PC-9 (cell line): Measurements from ENCODE around the gene MIEF1. TPM values are rescaled to one million over a fixed set of nuclear protein-coding genes. Genes with fewer than 3 reads are reported as not detected.

Experiments used
- BruUV-seq: library from RNA; stranded (reverse); fragments of 400-500 nt; replicated peaks from 2 replicates; lab custom pipeline; 2021; lab: Mats Ljungman, UMichigan
- CTCF ChIA-PET: fragments of 300-600 bp; sonication (Branson Sonifier 250); formaldehyde crosslinking; loops from one replicate; lab custom pipeline; 2022; ENCODE audit warnings: antibody characterized with exemption; lab: Charles Lee
- POLR2A ChIA-PET: fragments of 300-600 bp; sonication (Branson Sonifier 250); formaldehyde crosslinking; loops from one replicate; lab custom pipeline; 2022; ENCODE audit warnings: antibody characterized with exemption; ENCODE audit not compliant: unreplicated experiment; lab: Charles Lee
- DNase-seq, 2 experiments: peaks; one replicate each; pipeline versions ENCODE4 v3.0.0 to v3.0.0-alpha.2; 2015 to 2022; ENCODE audit warnings: mixed read lengths in 1 of 2
- H2AFZ ChIP-seq: fragments of 200-600 bp; sonication (generic); 2 replicates; pipeline ENCODE4 v1.8.1; 2017; ENCODE audit warnings: antibody characterized with exemption
- H3F3A ChIP-seq: fragments of 200-600 bp; sonication (generic); 2 replicates; pipeline ENCODE4 v1.8.1; 2017; ENCODE audit warnings: antibody characterized with exemption, mild to moderate bottlenecking, low read depth; ENCODE audit not compliant: insufficient read depth
- H3K27ac ChIP-seq: fragments of 200-600 bp; sonication (generic); 2 replicates; pipeline ENCODE4 v1.6.1; 2016; ENCODE audit warnings: mixed run types
- H3K27me3 ChIP-seq: fragments of 200-600 bp; sonication (generic); 2 replicates; pipeline ENCODE4 v1.6.1; 2016; ENCODE audit warnings: low read depth, mixed run types; ENCODE audit not compliant: insufficient read depth
- H3K36me3 ChIP-seq: fragments of 200-600 bp; sonication (generic); 2 replicates; pipeline ENCODE4 v1.6.1; 2016; ENCODE audit warnings: low read depth, mixed run types
- H3K4me1 ChIP-seq: fragments of 200-600 bp; sonication (generic); replicated peaks from 2 replicates; pipeline ENCODE4 v1.6.1; 2016; ENCODE audit warnings: mixed run types; ENCODE audit not compliant: insufficient read depth
- H3K4me2 ChIP-seq: fragments of 200-600 bp; sonication (generic); 2 replicates; pipeline ENCODE4 v1.6.1; 2017; ENCODE audit warnings: mixed run types
- H3K4me3 ChIP-seq: fragments of 200-600 bp; sonication (generic); 2 replicates; pipeline ENCODE4 v1.6.1; 2016; ENCODE audit warnings: mixed run types
- H3K79me2 ChIP-seq: fragments of 200-600 bp; sonication (generic); 2 replicates; pipeline ENCODE4 v1.6.1; 2017; ENCODE audit warnings: low read depth, mixed run types
- H3K9me2 ChIP-seq: fragments of 200-600 bp; sonication (generic); 2 replicates; pipeline ENCODE4 v1.8.1; 2017; ENCODE audit warnings: mild to moderate bottlenecking; ENCODE audit not compliant: insufficient read depth
- H3K9me3 ChIP-seq: fragments of 200-600 bp; sonication (generic); 2 replicates; pipeline ENCODE4 v1.8.1; 2016; ENCODE audit warnings: low read depth; ENCODE audit not compliant: insufficient read depth
- H4K20me1 ChIP-seq: fragments of 200-600 bp; sonication (generic); 2 replicates; pipeline ENCODE4 v1.8.1; 2017; ENCODE audit not compliant: insufficient read depth
- EZH2 ChIP-seq: fragments of 200-600 bp; sonication (generic); IDR thresholded peaks from 2 replicates; pipeline ENCODE4 v1.8.0; 2017; ENCODE audit warnings: antibody characterized with exemption, low read depth
- intact Hi-C: fragments of 100-400 bp; cut with micrococcal nuclease; formaldehyde crosslinking; loops from one replicate; pipeline ENCODE4 v1.10.0; 2022; ENCODE audit not compliant: unreplicated experiment
- total RNA-seq: library from RNA; stranded (reverse); gene quantifications from 2 replicates; pipeline ENCODE4 v1.2.3, GENCODE V29; 2021
- TF ChIP-seq, protein P1 (sequence below): fragments of 200-600 bp; sonication (generic); conservative IDR thresholded peaks from 2 replicates; pipeline ENCODE4 v1.6.1; 2017; ENCODE audit warnings: mixed run types, antibody characterized with exemption, mild to moderate bottlenecking, moderate library complexity

The MIEF1 gene
- total RNA-seq, 1 experiment from 2014 or later = 36.9 TPM

DNA sequence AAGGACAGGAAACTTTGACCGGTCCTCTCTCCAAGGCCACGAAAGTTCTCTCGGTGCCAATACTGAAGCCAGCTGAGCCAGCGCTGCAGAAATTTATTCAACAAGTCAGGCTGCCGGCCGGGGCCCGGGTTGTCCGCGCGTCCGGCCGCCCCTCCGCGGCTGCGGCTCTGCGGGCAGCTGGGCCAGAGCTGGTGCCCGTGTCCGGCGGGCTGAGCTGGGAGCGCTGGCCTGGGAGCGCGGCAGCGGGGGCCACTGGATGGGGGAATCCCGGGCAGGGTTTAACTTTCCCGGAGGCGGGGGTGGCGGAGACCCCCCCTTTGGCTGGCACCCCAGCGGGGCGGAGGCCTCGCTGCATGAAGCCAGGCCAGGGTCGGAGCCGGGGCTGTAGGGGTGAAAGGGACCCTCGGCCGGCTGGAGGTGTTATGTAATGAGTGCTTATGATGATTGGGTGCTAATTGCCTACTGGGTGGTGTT, 56.2 kb downstream of the MIEF1 start:
- H3K79me2 ChIP-seq = no peaks in the 10 kb centered on the region
- intact Hi-C loops = loop anchor here (5.0 kb wide), 2 partner anchors 74 to 374 kb away; no protein-coding TSS in a partner anchor
- POLR2A ChIA-PET = no interaction called here
- H3K27ac ChIP-seq = no peak overlapping the region
- H3F3A ChIP-seq = peaks cover 17% of the 10 kb centered on the region
- H4K20me1 ChIP-seq = no peaks in the 10 kb centered on the region
- no peak for DNase-seq
- H3K36me3 ChIP-seq = no peaks in the 10 kb centered on the region
- no TSS peak for BruUV-seq
- H3K9me3 ChIP-seq = no peaks in the 10 kb centered on the region
- no peak overlapping the region for H3K4me2 ChIP-seq
- TF ChIP-seq, protein P1, sequence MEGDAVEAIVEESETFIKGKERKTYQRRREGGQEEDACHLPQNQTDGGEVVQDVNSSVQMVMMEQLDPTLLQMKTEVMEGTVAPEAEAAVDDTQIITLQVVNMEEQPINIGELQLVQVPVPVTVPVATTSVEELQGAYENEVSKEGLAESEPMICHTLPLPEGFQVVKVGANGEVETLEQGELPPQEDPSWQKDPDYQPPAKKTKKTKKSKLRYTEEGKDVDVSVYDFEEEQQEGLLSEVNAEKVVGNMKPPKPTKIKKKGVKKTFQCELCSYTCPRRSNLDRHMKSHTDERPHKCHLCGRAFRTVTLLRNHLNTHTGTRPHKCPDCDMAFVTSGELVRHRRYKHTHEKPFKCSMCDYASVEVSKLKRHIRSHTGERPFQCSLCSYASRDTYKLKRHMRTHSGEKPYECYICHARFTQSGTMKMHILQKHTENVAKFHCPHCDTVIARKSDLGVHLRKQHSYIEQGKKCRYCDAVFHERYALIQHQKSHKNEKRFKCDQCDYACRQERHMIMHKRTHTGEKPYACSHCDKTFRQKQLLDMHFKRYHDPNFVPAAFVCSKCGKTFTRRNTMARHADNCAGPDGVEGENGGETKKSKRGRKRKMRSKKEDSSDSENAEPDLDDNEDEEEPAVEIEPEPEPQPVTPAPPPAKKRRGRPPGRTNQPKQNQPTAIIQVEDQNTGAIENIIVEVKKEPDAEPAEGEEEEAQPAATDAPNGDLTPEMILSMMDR = no peak
- no peak for TF ChIP-seq EZH2
- H3K9me2 ChIP-seq = no peaks in the 10 kb centered on the region
- 0 out of 2 replicates have a peak, but pooled peaks cover 10% of the 10 kb centered on the region for H3K27me3 ChIP-seq
- peaks cover 22% of the 10 kb centered on the region for H3K4me1 ChIP-seq
- no peak overlapping the region for H2AFZ ChIP-seq
- H3K4me3 ChIP-seq = no peak overlapping the region
- CTCF ChIA-PET = no interaction called here

- H2AFZ ChIP-seq = no peak overlapping the region; the same call in 1 of the 2 replicates
- no peaks in the 10 kb centered on the region for H3K9me2 ChIP-seq
- H3K4me2 ChIP-seq = peak overlapping the region; percentile 76
- BruUV-seq = no TSS peak
- CTCF ChIA-PET = interaction anchor here (0.6 to 0.7 kb wide), 2 partner anchors 19 to 838 kb away, joined by 3 to 5 read pairs; no protein-coding TSS in a partner anchor
- H3K27ac ChIP-seq = peak overlapping the region; percentile 30
- H3K36me3 ChIP-seq = no peaks in the 10 kb centered on the region
- intact Hi-C loops = loop anchor here (1.0 to 5.0 kb wide), 3 partner anchors 73 to 465 kb away; no protein-coding TSS in a partner anchor
- no peaks in the 10 kb centered on the region for H3K9me3 ChIP-seq
- H3K4me3 ChIP-seq = peak overlapping the region; percentile 19; the same call in 1 of the 2 replicates
- no peaks in the 10 kb centered on the region for H4K20me1 ChIP-seq
- H3K79me2 ChIP-seq = no peaks in the 10 kb centered on the region
- H3K4me1 ChIP-seq = peaks cover 22% of the 10 kb centered on the region
- POLR2A ChIA-PET = no interaction called here
- no peak for TF ChIP-seq EZH2
- TF ChIP-seq, protein P1 = no peak
- no peak for DNase-seq
- H3F3A ChIP-seq = peaks cover 23% of the 10 kb centered on the region
- 0 out of 2 replicates have a peak, but pooled peaks cover 10% of the 10 kb centered on the region for H3K27me3 ChIP-seq
These were observed 56.9 kb downstream of the MIEF1 start for GRCh38 chr22:39558950-39559349.

- H3K9me2 ChIP-seq = no peaks in the 10 kb centered on the region
- H3K79me2 ChIP-seq = no peaks in the 10 kb centered on the region
- DNase-seq = peak; percentile 81
- H3K27ac ChIP-seq = peak overlapping the region; percentile 30
- H2AFZ ChIP-seq = no peak overlapping the region; the same call in none of the 2 replicates
- intact Hi-C loops = loop anchor here (1.0 to 5.0 kb wide), 3 partner anchors 73 to 465 kb away; no protein-coding TSS in a partner anchor
- peak overlapping the region; percentile 76 for H3K4me2 ChIP-seq
- no peaks in the 10 kb centered on the region for H3K9me3 ChIP-seq
- H3K27me3 ChIP-seq = 0 out of 2 replicates have a peak, but pooled peaks cover 10% of the 10 kb centered on the region
- POLR2A ChIA-PET = interaction anchor here (0.6 to 0.7 kb wide), 5 partner anchors 33 to 465 kb away, joined by 3 to 18 read pairs (median 9); no protein-coding TSS in a partner anchor
- TF ChIP-seq, protein P1 = peak; percentile 96
- no peak for TF ChIP-seq EZH2
- H4K20me1 ChIP-seq = no peaks in the 10 kb centered on the region
- CTCF ChIA-PET = interaction anchor here (0.6 to 1.5 kb wide), 11 partner anchors 15 to 1166 kb away, joined by 3 to 11 read pairs (median 4); no protein-coding TSS in a partner anchor
- BruUV-seq = no TSS peak
- H3K36me3 ChIP-seq = no peaks in the 10 kb centered on the region
- H3F3A ChIP-seq = peaks cover 30% of the 10 kb centered on the region
- peaks cover 22% of the 10 kb centered on the region for H3K4me1 ChIP-seq
- peak overlapping the region; percentile 19; the same call in 1 of the 2 replicates for H3K4me3 ChIP-seq
These were observed 57.5 kb downstream of the MIEF1 start for GRCh38 chr22:39559456-39560105.
